Measurements from ENCODE around the gene NR2F1-AS1. TPM values are rescaled to one million over a fixed set of nuclear protein-coding genes. Genes with fewer than 3 reads are reported as not detected.
"Not testable (repeated sequence)": the region's sequence is repeated elsewhere in the genome, so short reads cannot be mapped to it uniquely, and the experiment has no call there.

Gene NR2F1-AS1
- total and polyA plus RNA-seq, 2 experiments from 2014 or later = 8.3 to 36.0 TPM

- Histone ChIP-seq H3K4me3 (no peak overlapping the region), H3F3A (ENCODE audit: insufficient read depth) (no peaks in the 10 kb centered on the region), H3K79me2 (ENCODE audit: insufficient read depth) (no peaks in the 10 kb centered on the region), H3K9me3 (ENCODE audit: low read depth) (no peaks in the 10 kb centered on the region), H3K27ac (no peak overlapping the region), H3K36me3 (ENCODE audit: low read depth) (no peaks in the 10 kb centered on the region), H4K20me1 (ENCODE audit: insufficient read depth) (no peaks in the 10 kb centered on the region), H3K4me2 (ENCODE audit: unreplicated experiment) (no peak overlapping the region), H3K27me3 (replicated peaks; ENCODE audit: insufficient read depth) (no peaks in the 10 kb centered on the region), H2AFZ (no peak overlapping the region), H3K9me2 (ENCODE audit: insufficient read depth) (no peaks in the 10 kb centered on the region), H3K9ac (no peak overlapping the region), H3K4me1 (ENCODE audit: insufficient read depth) (0 out of 2 replicates have a peak, but pooled peaks cover 6% of the 10 kb centered on the region)
- WGBS, 2 experiments (ENCODE audit: low coverage in 1 of 2, low lambda C conversion rate in 2 of 2, missing lambda C conversion rate in 2 of 2) = 77 to 94% methylated on average over 1 of the region's 1 CpG
- TF ChIP-seq EZH2phosphoT487 (IDR thresholded peaks at IDR 0.05; ENCODE audit: insufficient read depth, low read depth) (no peak), EZH2 (IDR thresholded peaks at IDR 0.05; ENCODE audit: insufficient read depth, poor library complexity, severe bottlenecking) (no peak)
- in situ Hi-C loops (cut with MboI) = no loop called here
- peak; percentile 41 for DNase-seq
These were observed 186.0 kb downstream of the NR2F1-AS1 start for GRCh38 chr5:93395010-93395409.

GRCh38 chr5:93394301-93394700 lies 186.7 kb downstream of the NR2F1-AS1 start:
- H3F3A ChIP-seq (ENCODE audit: insufficient read depth) = no peaks in the 10 kb centered on the region
- no peaks in the 10 kb centered on the region for H4K20me1 ChIP-seq (ENCODE audit: insufficient read depth)
- no peak overlapping the region for H3K9ac ChIP-seq
- no peaks in the 10 kb centered on the region for H3K27me3 ChIP-seq (replicated peaks; ENCODE audit: insufficient read depth)
- in situ Hi-C loops (cut with MboI) = no loop called here
- 0 out of 2 replicates have a peak, but pooled peaks cover 6% of the 10 kb centered on the region for H3K4me1 ChIP-seq (ENCODE audit: insufficient read depth)
- H3K36me3 ChIP-seq (ENCODE audit: low read depth) = no peaks in the 10 kb centered on the region
- no peaks in the 10 kb centered on the region for H3K79me2 ChIP-seq (ENCODE audit: insufficient read depth)
- DNase-seq = no peak
- no peak overlapping the region for H3K4me3 ChIP-seq
- TF ChIP-seq EZH2phosphoT487 (IDR thresholded peaks at IDR 0.05; ENCODE audit: insufficient read depth, low read depth) (no peak), EZH2 (IDR thresholded peaks at IDR 0.05; ENCODE audit: insufficient read depth, poor library complexity, severe bottlenecking) (no peak)
- no peak overlapping the region for H2AFZ ChIP-seq
- H3K9me3 ChIP-seq (ENCODE audit: low read depth) = no peaks in the 10 kb centered on the region
- no peak overlapping the region for H3K4me2 ChIP-seq (ENCODE audit: unreplicated experiment)
- 81 to 90% methylated on average over 2 of the region's 2 CpGs for WGBS, 2 experiments (ENCODE audit: low coverage in 1 of 2, low lambda C conversion rate in 2 of 2, missing lambda C conversion rate in 2 of 2)
- H3K9me2 ChIP-seq (ENCODE audit: insufficient read depth) = no peaks in the 10 kb centered on the region
- no peak overlapping the region for H3K27ac ChIP-seq

- H4K20me1 ChIP-seq (ENCODE audit: insufficient read depth); H3K27me3 ChIP-seq (replicated peaks; ENCODE audit: insufficient read depth); H3K4me2 ChIP-seq (ENCODE audit: unreplicated experiment); H3K4me1 ChIP-seq (ENCODE audit: insufficient read depth); in situ Hi-C loops (cut with MboI); DNase-seq; H3K9me2 ChIP-seq (ENCODE audit: insufficient read depth); H3K36me3 ChIP-seq (ENCODE audit: low read depth); H2AFZ ChIP-seq; H3K9ac ChIP-seq; H3K9me3 ChIP-seq (ENCODE audit: low read depth); H3F3A ChIP-seq (ENCODE audit: insufficient read depth); H3K79me2 ChIP-seq (ENCODE audit: insufficient read depth); H3K27ac ChIP-seq; H3K4me3 ChIP-seq: not testable (repeated sequence)
- WGBS, 2 experiments (ENCODE audit: low coverage in 1 of 2, low lambda C conversion rate in 2 of 2, missing lambda C conversion rate in 2 of 2) = 67 to 79% methylated on average over 2 of the region's 2 CpGs
These were observed 189.8 kb downstream of the NR2F1-AS1 start for GRCh38 chr5:93391169-93391568.

- no peaks in the 10 kb centered on the region for H3K79me2 ChIP-seq (ENCODE audit: insufficient read depth)
- H3K27me3 ChIP-seq (replicated peaks; ENCODE audit: insufficient read depth) = no peaks in the 10 kb centered on the region
- H3K4me1 ChIP-seq (ENCODE audit: insufficient read depth) = no peaks in the 10 kb centered on the region
- no peak overlapping the region for H3K9ac ChIP-seq
- H3K4me2 ChIP-seq (ENCODE audit: unreplicated experiment) = no peak overlapping the region
- in situ Hi-C loops (cut with MboI) = no loop called here
- 57 to 68% methylated on average over 2 of the region's 2 CpGs for WGBS, 2 experiments (ENCODE audit: low coverage in 1 of 2, low lambda C conversion rate in 2 of 2, missing lambda C conversion rate in 2 of 2)
- H2AFZ ChIP-seq = no peak overlapping the region
- no peaks in the 10 kb centered on the region for H3K9me2 ChIP-seq (ENCODE audit: insufficient read depth)
- no peak for TF ChIP-seq EZH2phosphoT487 (IDR thresholded peaks at IDR 0.05; ENCODE audit: insufficient read depth, low read depth)
- TF ChIP-seq EZH2 (IDR thresholded peaks at IDR 0.05; ENCODE audit: insufficient read depth, poor library complexity, severe bottlenecking) = no peak
- no peaks in the 10 kb centered on the region for H3K9me3 ChIP-seq (ENCODE audit: low read depth)
- no peaks in the 10 kb centered on the region for H3F3A ChIP-seq (ENCODE audit: insufficient read depth)
- H3K36me3 ChIP-seq (ENCODE audit: low read depth) = no peaks in the 10 kb centered on the region
- H3K4me3 ChIP-seq = no peak overlapping the region
- H4K20me1 ChIP-seq (ENCODE audit: insufficient read depth) = no peaks in the 10 kb centered on the region
- DNase-seq = peak; percentile 21
- H3K27ac ChIP-seq = no peak overlapping the region
These were observed 195.4 kb downstream of the NR2F1-AS1 start for GRCh38 chr5:93385655-93386054.

GRCh38 chr5:93384995-93385394 lies 196.0 kb downstream of the NR2F1-AS1 start:
- H3K9ac ChIP-seq = no peak overlapping the region
- no peaks in the 10 kb centered on the region for H3F3A ChIP-seq (ENCODE audit: insufficient read depth)
- no peak for TF ChIP-seq EZH2phosphoT487 (IDR thresholded peaks at IDR 0.05; ENCODE audit: insufficient read depth, low read depth)
- TF ChIP-seq EZH2 (IDR thresholded peaks at IDR 0.05; ENCODE audit: insufficient read depth, poor library complexity, severe bottlenecking) = no peak
- H3K4me1 ChIP-seq (ENCODE audit: insufficient read depth) = no peaks in the 10 kb centered on the region
- in situ Hi-C loops (cut with MboI) = no loop called here
- H3K27ac ChIP-seq = no peak overlapping the region
- H3K79me2 ChIP-seq (ENCODE audit: insufficient read depth) = no peaks in the 10 kb centered on the region
- no peaks in the 10 kb centered on the region for H3K27me3 ChIP-seq (replicated peaks; ENCODE audit: insufficient read depth)
- 41 to 51% methylated on average over 3 of the region's 3 CpGs for WGBS, 2 experiments (ENCODE audit: low coverage in 1 of 2, low lambda C conversion rate in 2 of 2, missing lambda C conversion rate in 2 of 2)
- H3K36me3 ChIP-seq (ENCODE audit: low read depth) = no peaks in the 10 kb centered on the region
- no peaks in the 10 kb centered on the region for H4K20me1 ChIP-seq (ENCODE audit: insufficient read depth)
- no peak overlapping the region for H3K4me3 ChIP-seq
- H3K9me2 ChIP-seq (ENCODE audit: insufficient read depth) = no peaks in the 10 kb centered on the region
- no peak overlapping the region for H3K4me2 ChIP-seq (ENCODE audit: unreplicated experiment)
- DNase-seq = no peak
- H3K9me3 ChIP-seq (ENCODE audit: low read depth) = no peaks in the 10 kb centered on the region
- H2AFZ ChIP-seq = no peak overlapping the region
